ENCODE data around the gene LRP1B. TPM values are rescaled to one million over a fixed set of nuclear protein-coding genes. Genes with fewer than 3 reads are reported as not detected.
A peak's percentile ranks its signal among the peaks of the same experiment; 100 is the strongest.

The LRP1B gene
- total and polyA plus RNA-seq, 8 donors, result 0.03 to 1.6 (median 0.84) TPM

DNA sequence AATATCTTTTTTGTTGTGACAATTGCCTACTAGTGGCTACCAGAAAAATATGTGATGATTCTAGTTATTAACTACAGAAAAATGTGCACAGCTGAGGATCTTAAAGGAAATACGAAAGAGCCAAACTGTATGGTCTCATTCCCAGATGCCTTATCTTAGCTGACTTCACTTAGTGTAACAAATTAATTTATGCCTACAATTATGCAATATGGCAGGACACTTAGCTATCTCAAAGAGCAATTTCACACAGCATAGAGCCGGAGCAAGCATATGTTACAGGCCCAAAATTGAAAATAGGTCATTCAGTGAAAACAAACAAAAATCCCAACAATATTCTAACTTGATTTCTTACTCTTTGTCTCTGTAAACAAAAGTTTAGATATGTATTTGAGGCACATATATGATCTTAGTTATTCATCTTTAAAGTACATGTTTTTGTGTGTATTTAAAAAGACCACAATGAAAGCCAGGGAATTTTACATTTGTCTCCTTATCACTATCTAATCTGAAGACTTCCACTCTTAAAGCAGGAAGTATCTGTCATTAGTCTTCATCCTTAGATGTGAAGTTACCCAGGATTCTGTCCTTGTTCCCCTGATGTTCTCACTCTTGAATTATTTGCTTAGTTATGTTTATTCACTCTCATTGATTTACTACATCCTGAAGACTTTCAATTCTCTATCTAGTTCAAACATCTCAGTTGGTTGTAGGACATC lies 1771.6 kb downstream of the LRP1B start:
- no peak for ATAC-seq
- intact Hi-C loops (cut with DNase I), result no loop called here

DNA sequence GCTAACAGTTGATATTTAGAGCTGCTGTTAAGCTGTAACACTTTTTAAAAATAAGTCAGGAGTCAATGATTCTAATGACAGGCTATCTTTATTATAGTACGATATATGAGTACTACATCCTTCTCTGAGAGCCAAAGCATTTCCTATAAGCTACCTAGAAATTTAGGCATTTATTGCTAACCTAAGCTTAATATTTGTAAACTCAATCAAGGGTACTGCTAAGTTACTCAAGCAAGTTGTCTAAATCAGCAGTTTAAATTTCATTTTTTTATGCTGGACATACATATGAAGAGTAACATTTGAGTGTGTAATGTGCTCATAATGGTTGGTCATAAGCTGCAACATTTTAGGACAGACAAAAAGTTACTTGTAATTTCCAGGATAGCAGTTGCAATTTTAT lies 1774.1 kb downstream of the LRP1B start:
- Histone ChIP-seq H3K9me3 (no peaks in the 10 kb centered on the region), H3K27ac (no peak overlapping the region), H3K36me3 (no peaks in the 10 kb centered on the region), H3K27me3 (no peaks in the 10 kb centered on the region), H3K4me3 (no peak overlapping the region), H3K4me1 (no peaks in the 10 kb centered on the region)
- intact Hi-C loops (cut with DNase I), result no loop called here
- ATAC-seq, result no peak
- TF ChIP-seq, protein P1, sequence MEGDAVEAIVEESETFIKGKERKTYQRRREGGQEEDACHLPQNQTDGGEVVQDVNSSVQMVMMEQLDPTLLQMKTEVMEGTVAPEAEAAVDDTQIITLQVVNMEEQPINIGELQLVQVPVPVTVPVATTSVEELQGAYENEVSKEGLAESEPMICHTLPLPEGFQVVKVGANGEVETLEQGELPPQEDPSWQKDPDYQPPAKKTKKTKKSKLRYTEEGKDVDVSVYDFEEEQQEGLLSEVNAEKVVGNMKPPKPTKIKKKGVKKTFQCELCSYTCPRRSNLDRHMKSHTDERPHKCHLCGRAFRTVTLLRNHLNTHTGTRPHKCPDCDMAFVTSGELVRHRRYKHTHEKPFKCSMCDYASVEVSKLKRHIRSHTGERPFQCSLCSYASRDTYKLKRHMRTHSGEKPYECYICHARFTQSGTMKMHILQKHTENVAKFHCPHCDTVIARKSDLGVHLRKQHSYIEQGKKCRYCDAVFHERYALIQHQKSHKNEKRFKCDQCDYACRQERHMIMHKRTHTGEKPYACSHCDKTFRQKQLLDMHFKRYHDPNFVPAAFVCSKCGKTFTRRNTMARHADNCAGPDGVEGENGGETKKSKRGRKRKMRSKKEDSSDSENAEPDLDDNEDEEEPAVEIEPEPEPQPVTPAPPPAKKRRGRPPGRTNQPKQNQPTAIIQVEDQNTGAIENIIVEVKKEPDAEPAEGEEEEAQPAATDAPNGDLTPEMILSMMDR (IDR thresholded peaks at IDR 0.05), result no peak
- DNase-seq, result no peak

More for the DNA sequence above, 1771.6 kb downstream of the LRP1B start:
- Histone ChIP-seq H3K4me3 (no peak overlapping the region), H3K9me3 (no peaks in the 10 kb centered on the region), H3K36me3 (no peaks in the 10 kb centered on the region), H3K27me3 (no peaks in the 10 kb centered on the region), H3K27ac (no peak overlapping the region), H3K4me1 (no peaks in the 10 kb centered on the region)
- TF ChIP-seq, protein P1 (IDR thresholded peaks at IDR 0.05), result no peak
- peak in 1 of 4 donors; percentile 5 for DNase-seq

DNA sequence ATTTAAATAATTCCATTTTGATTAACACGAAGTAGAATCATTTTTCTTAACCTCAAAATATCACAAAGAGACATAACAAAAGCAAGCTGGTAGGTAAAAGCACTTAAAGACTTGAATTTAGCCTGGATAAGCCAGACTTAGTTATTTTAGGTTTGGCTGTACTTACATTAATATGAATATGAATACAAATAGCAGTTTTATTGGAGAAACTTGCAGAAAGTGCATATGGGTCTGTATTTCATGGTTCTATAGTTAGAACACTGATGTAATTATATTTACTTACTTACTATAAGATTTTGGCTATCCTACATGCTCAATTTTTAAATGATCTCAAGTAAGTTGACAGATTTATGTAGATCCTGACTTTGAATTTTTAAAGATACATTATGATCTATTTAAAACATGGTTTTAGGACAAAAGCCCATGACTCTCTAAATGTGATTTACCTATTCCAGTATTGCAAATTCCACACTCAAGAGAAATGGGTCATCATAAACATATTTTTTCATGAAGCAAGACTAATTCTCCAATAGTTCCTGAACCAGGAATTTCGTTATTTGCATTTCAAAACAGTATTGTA lies 1775.2 kb downstream of the LRP1B start:
- Histone ChIP-seq H3K9me3 (no peaks in the 10 kb centered on the region), H3K4me1 (no peaks in the 10 kb centered on the region), H3K36me3 (no peaks in the 10 kb centered on the region), H3K27ac (no peak overlapping the region), H3K4me3 (no peak overlapping the region), H3K27me3 (no peaks in the 10 kb centered on the region)
- TF ChIP-seq, protein P1 (IDR thresholded peaks at IDR 0.05), result no peak
- intact Hi-C loops (cut with DNase I), result no loop called here
- ATAC-seq, result no peak
- no peak for DNase-seq

DNA sequence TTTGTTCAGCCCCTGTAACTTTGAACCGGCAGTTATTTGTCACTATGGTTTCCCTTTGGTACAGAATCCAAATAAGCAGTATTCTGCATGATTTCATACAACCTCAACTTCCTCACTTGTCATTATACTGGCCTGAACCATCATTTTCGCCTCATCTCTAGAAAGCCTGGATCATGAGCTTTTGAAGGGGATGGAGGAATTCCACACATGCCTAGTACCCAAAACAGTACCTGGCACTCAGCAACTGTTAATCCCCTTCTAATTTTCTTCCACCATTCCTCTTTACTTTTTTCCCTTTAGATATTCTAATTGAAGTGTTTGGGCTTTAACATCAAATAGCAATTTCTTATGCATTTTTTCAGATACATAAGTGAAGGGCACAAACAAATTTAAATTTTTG lies 1776.3 kb downstream of the LRP1B start:
- H3K4me3 ChIP-seq, result no peak overlapping the region
- intact Hi-C loops (cut with DNase I), result no loop called here
- DNase-seq (no peak), ATAC-seq (no peak)
- no peak overlapping the region for H3K27ac ChIP-seq
- H3K36me3 ChIP-seq, result no peaks in the 10 kb centered on the region
- no peaks in the 10 kb centered on the region for H3K4me1 ChIP-seq
- no peaks in the 10 kb centered on the region for H3K9me3 ChIP-seq
- TF ChIP-seq, protein P1 (IDR thresholded peaks at IDR 0.05), result no peak
- H3K27me3 ChIP-seq, result no peaks in the 10 kb centered on the region

DNA sequence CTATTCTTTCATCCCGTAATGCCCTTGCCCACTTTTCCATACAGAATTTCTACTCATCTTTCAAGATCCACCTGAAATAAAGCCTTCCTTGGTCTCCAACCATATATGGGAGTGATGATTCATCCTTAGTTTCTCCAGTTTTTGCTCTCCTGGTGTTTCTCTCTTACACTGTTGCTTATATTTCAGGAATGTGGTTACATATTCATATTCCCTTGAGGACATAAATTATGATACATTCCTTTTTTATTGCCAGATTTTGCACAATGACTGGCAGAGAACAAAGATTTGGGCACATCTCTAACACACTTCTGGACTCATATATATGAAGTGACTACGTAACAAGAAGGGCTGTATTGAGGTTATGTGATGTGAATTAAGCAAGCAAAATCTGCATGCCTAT lies 1777.3 kb downstream of the LRP1B start:
- intact Hi-C loops (cut with DNase I), result no loop called here
- H3K27ac ChIP-seq, result no peak overlapping the region
- TF ChIP-seq, protein P1 (IDR thresholded peaks at IDR 0.05), result no peak
- no peak for DNase-seq
- no peak for ATAC-seq
- H3K27me3 ChIP-seq, result no peaks in the 10 kb centered on the region
- no peaks in the 10 kb centered on the region for H3K4me1 ChIP-seq
- no peaks in the 10 kb centered on the region for H3K36me3 ChIP-seq
- no peaks in the 10 kb centered on the region for H3K9me3 ChIP-seq
- H3K4me3 ChIP-seq, result no peak overlapping the region

Data from left lung (tissue), 10 donors.